ENCODE measurements around the gene SLCO2A1.

- TF ChIP-seq CTCF (optimal IDR thresholded peaks at IDR 0.05 in 1 of 3, IDR thresholded peaks at IDR 0.05 in 1 of 3, conservative IDR thresholded peaks at IDR 0.05 in 1 of 3; ENCODE audit: extremely low read depth in 1 of 3, insufficient read depth in 2 of 3, low read length in 3 of 3) (no peak), EZH2 (IDR thresholded peaks at IDR 0.05; ENCODE audit: low read length) (peak; percentile 59)
Observed at GRCh38 chr3:133896002-133896761, 133.5 kb downstream of the SLCO2A1 start.

Data from keratinocyte (primary cell).